GM19240 (cell line): Measurements from ENCODE around the gene CPT1A.

Source experiments
- DNase-seq: peaks from one replicate; pipeline ENCODE4 v3.0.0; 2011; ENCODE audit warnings: low spot score; ENCODE audit not compliant: insufficient read length

Gene CPT1A

GRCh38 chr11:68759991-68760390, 81.7 kb downstream of the CPT1A start:
- no peak for DNase-seq

DNA sequence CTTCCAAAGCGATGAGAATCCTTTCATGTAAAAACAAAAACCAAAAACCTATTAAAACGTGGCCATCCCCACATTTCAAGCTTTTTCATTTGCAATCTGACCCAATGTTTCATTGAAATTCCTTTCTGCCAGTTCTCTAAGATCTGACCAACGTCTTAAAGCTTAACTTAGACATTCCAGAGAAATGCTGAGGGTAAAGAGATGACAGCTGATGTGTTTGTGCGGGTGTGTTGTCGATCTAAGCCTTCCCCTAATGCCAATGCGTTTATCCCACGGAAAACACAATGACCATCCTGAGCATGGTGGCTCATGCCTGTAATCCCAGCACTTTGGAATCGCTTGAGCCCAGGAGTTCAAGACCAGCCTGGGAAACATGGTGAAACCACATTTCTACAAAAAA, 84.0 kb downstream of the CPT1A start:
- no peak for DNase-seq

- no peak for DNase-seq
Measured at GRCh38 chr11:68756171-68756766, 85.4 kb downstream of the CPT1A start.

DNA sequence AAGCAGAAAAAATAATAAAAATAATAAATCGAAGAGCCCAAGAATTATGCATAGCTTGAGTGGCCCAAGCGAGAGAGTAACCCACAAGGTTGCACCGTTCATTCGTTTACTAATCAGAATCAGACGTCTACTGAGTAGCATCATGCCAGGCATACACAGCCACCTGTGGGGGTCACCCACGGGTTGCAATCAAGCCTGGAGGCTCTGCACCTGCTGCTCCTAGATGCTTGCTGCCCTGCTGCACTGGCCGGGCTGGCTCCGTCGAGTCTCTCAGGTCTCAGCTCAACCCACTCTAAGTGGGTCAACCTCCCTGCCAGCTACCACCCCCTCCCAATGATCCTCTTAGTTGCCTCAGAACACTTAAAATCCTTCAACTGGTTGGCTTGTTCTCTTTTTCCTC, 88.4 kb downstream of the CPT1A start:
- DNase-seq = no peak

DNA sequence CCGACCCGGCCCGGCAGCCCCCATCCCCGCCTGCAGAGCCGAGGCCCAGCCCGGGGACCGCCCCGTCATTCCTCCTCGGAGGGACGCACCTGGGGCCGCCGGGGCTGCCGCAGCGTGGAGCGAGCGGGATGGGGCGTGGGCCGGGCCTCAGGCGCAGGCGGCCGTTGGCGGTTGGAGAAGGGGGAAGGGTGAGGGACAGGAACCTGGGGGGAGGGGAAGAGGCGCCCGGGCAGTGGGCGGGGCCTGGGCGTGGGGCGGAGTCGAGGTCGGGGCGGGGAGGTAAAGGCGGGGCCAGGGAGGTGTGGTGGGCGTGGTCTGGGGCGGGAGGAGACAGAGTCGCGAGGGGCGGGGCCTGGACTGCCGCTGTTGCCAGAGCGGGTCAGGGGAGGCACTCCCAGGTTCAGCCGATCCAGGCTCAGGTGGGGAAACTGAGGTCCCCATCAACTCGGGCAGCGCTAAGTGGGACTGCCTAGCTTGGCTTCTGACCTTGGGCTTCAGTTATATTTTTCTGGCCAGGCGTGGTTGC, 90.3 kb downstream of the CPT1A start, which contains the start of gene TESMIN:
TESMIN (minus strand) TSS at position 190 of the 526 bp plus-strand sequence. CDS start 860 bp downstream, outside the sequence.
- DNase-seq = peak; percentile 83

DNA sequence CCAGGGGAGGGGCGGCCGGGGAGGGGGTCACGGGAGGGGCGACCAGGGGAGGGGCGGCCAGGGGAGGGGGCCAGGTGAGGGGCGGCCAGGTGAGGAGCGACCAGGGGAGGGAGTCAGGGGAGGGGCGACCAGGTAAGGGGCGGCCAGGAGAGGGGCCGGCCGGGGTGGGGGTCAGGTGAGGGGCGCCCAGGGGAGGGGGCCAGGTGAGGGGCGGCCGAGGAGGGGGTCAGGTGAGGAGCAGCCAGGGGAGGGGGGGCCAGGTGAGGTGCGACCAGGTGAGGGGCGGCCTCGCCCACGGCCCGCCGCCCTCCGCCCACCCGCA, 90.8 kb downstream of the CPT1A start:
- no peak for DNase-seq

GRCh38 chr11:68750195-68751003, 91.3 kb downstream of the CPT1A start:
- no peak for DNase-seq

DNA sequence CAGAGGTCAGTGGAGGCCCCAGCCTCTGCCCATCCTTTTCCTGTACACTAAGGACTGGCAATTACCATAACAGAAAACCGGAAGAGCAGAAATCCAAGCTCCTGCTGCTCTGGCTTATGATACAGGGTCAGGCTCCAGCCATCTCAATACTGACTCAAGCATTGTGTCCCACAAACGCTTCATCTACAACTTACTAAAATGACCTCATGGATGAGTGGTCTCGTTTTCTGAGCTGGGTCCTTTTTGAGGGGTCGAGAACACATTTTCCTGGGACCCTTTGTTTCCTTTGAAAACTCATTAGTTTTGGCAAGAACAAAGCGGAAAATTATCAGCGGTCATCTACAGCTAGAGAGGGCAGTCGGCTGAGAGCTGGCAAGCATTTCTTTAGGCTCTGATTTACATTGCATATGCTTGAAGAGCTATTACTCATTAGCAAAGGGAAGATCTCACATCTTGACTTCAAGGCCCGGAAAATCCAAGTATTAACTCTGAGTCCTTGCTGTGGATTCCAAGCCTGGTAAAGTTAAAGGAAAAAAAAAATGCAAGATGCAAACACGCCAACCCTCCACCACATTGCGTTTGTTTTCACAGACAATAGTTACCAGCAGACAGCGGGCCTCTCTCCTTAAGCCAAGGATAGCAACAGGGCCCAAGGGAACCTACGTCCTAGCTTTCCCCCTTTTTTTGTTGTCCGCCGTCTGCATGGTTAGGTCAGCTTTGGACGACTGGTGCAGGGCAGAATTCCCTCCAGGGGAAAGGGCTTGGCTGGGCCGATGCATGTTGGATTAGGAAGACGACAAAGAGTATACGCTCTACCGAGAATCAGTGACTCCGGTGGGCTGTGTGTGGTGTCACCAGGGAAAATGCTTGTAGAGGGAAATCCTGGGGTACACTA, 92.2 kb downstream of the CPT1A start:
- DNase-seq = no peak

GRCh38 chr11:68748061-68748460, 93.7 kb downstream of the CPT1A start:
- no peak for DNase-seq

GRCh38 chr11:68743539-68743938, 98.2 kb downstream of the CPT1A start:
- DNase-seq = no peak

- no peak for DNase-seq
Measured at GRCh38 chr11:68741463-68741862, 100.3 kb downstream of the CPT1A start.

DNA sequence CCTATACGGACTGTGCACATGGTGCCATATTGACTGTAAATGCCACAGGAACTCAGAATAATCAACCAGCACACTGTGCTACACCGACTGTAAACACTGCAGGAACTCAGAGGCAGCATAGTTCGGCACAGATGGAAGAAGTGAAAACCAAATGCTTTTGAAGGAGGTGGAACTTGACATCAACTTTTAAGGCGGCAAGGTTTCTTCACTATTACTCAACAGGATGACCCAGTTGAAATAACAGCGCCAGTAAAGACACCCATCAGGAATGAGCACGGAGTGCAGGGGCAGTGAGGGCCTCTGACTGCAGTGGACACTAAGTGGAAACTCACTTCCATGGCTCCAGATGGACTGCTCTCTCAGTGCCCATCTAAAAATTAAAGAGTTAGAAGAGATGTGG, 106.1 kb downstream of the CPT1A start:
- DNase-seq = no peak

- DNase-seq = no peak
Measured at GRCh38 chr11:68735125-68735524, 106.6 kb downstream of the CPT1A start.

DNA sequence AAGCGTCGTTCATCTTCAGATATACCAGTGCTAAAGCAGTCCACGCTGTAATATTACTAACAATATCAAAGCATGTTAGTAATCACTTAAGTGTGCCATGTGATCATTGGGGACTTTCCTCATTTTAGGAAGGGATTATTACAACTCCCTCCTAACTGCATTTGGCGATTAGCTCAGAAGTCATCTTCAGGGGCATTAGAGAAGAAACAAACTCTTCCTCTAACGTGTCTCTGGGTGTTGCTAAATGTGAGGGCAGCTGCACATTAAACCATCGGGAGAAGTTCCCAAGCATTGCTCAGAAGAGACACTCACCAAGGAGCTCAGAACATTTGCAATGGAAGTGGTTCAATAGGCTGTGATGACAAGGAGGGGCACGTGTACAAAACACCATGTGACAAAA, 107.6 kb downstream of the CPT1A start:
- no peak for DNase-seq

- DNase-seq = no peak
Measured at GRCh38 chr11:68727783-68728182, 113.9 kb downstream of the CPT1A start.

DNA sequence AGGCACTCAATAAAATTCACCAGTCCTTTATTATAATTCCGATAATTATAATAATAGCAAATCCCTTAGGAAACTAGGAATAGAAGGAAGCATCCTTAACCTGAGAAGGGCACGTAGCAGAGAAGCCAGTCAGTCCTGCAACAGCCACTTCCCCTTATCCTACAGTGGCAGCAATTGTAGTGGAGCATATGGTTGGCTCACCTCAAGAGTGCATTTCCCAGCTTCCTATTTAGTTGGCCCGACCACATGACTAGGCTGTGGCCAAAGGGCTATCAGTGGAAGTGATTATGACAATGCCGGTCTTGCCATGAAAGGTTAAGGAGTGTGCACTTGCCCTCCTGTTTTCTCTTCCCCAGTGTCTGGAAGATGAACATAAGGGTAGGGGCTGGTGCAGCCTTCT, 117.4 kb downstream of the CPT1A start:
- DNase-seq = no peak

DNA sequence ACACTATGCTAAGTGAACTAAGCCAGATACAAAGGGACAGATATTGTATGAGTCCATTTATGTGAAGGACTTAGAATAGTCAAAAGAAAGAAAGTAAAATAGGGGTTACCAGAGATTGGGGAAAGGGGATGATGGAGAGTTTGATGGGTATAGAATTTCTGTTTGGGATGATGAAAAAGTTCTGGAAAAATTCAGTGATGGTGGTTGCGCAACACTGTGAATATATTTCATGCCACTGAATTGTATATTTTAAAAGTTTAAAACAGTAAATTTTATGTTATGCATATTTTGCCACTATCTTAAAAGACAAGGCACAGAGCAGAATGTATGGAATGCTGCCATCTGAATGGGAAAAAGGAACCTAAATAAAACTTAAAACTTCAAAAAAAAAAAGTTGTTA, 119.6 kb downstream of the CPT1A start:
- no peak for DNase-seq

DNA sequence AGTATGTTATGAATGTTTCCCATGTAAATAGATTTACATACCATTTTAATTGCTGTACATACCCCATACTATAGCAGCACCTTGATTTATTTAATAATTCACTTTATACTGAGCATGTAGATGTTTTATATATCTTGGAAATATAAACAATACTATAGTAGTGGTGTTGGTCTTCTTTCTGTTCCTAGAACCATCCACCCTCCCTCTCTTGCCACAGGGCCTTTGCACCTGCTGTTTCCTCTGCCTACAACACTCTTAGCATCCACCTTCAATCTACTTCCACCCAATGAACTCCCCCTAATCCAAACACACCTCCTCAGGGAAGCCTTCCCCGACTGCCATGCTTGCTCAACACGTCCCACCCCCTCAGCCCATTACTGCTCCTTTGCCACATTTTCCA, 120.6 kb downstream of the CPT1A start:
- DNase-seq = no peak

- DNase-seq = no peak
Measured at GRCh38 chr11:68715456-68716122, 126.1 kb downstream of the CPT1A start.

GRCh38 chr11:68714060-68714856, 127.5 kb downstream of the CPT1A start:
- no peak for DNase-seq

GRCh38 chr11:68711114-68711513, 130.6 kb downstream of the CPT1A start:
- no peak for DNase-seq
